H1 (cell line): ENCODE measurements around the gene C2CD4D. TPM values are rescaled to one million over a fixed set of nuclear protein-coding genes. Genes with fewer than 3 reads are reported as not detected.

ENCODE experiments used
- CTCF ChIA-PET: fragments of 300-600 bp; sonication (Branson Sonifier 250); formaldehyde crosslinking; loops from one replicate; lab custom pipeline; 2021; ENCODE audit not compliant: partially characterized antibody; lab: Charles Lee
- POLR2A ChIA-PET: fragments of 300-600 bp; sonication (Branson Sonifier 250); formaldehyde crosslinking; loops from one replicate; lab custom pipeline; 2021; ENCODE audit warnings: inconsistent platforms; ENCODE audit not compliant: partially characterized antibody; lab: Charles Lee
- DNase-seq, 2 experiments: peaks; one replicate each; pipeline versions ENCODE4 v3.0.0 to v3.0.0-alpha.2; 2010 to 2022; ENCODE audit warnings: low spot score in 2 of 2, low read depth in 1 of 2, mixed read lengths in 1 of 2
- FAIRE-seq: peaks from 2 replicates; lab custom pipeline; 2011; peaks lifted over from hg19 to GRCh38; lab: Jason Lieb, UNC
- H2AFZ ChIP-seq: 2 replicates; pipeline ENCODE4 v1.8.1; 2012; ENCODE audit warnings: low read length, inconsistent platforms
- H2AK5ac ChIP-seq: 2 replicates; pipeline ENCODE4 v1.6.1; 2013; ENCODE audit warnings: low read depth, low read length
- H2BK120ac ChIP-seq: replicated peaks from 2 replicates; pipeline ENCODE3; 2013; ENCODE audit warnings: low read depth, low read length, inconsistent platforms
- H2BK12ac ChIP-seq: 2 replicates; pipeline ENCODE4 v1.6.1; 2013; ENCODE audit warnings: low read depth, low read length
- H2BK15ac ChIP-seq: 2 replicates; pipeline ENCODE4 v1.6.1; 2013; ENCODE audit warnings: low read length
- H2BK20ac ChIP-seq: 2 replicates; pipeline ENCODE4 v1.6.1; 2013; ENCODE audit warnings: low read length
- H2BK5ac ChIP-seq: 2 replicates; pipeline ENCODE4 v1.6.1; 2013; ENCODE audit warnings: low read depth, low read length
- H3K14ac ChIP-seq: 2 replicates; pipeline ENCODE4 v1.6.1; 2013; ENCODE audit warnings: inconsistent platforms; ENCODE audit not compliant: insufficient read length
- H3K18ac ChIP-seq: 2 replicates; pipeline ENCODE4 v1.6.1; 2013; ENCODE audit warnings: low read length; ENCODE audit errors: extremely low read depth
- H3K23ac ChIP-seq: 2 replicates; pipeline ENCODE4 v1.6.1; 2013; ENCODE audit warnings: inconsistent platforms; ENCODE audit not compliant: insufficient read length
- H3K23me2 ChIP-seq: 2 replicates; pipeline ENCODE4 v1.6.1; 2013; ENCODE audit warnings: low read depth, low read length
- H3K27ac ChIP-seq: 2 replicates; pipeline ENCODE4 v1.6.1; 2011; ENCODE audit warnings: low read depth, low read length, inconsistent platforms
- H3K27me3 ChIP-seq, 4 experiments: replicated peaks in 1 of 4; 1 replicate in 1 of 4; 2 replicates in 3 of 4; pipeline versions ENCODE4 v1.6.1 to v1.8.1; 2011 to 2013; ENCODE audit warnings: low read length in 3 of 4, mild to moderate bottlenecking in 3 of 4, inconsistent platforms in 2 of 4, mixed read lengths in 2 of 4, moderate library complexity in 1 of 4; ENCODE audit not compliant: control insufficient read depth in 3 of 4, insufficient read depth in 3 of 4; ENCODE audit errors: extremely low read depth in 1 of 4
- H3K36me3 ChIP-seq, 4 experiments: 2 replicates each; pipeline versions ENCODE4 v1.6.1 to v1.8.1; 2011 to 2013; ENCODE audit warnings: mild to moderate bottlenecking in 4 of 4, low read length in 3 of 4, moderate library complexity in 2 of 4, control low read depth in 1 of 4, inconsistent platforms in 1 of 4; ENCODE audit not compliant: insufficient read depth in 4 of 4, control insufficient read depth in 2 of 4
- H3K4ac ChIP-seq: replicated peaks from 2 replicates; pipeline ENCODE3; 2013; ENCODE audit warnings: low read length, low read depth, mixed read lengths, inconsistent platforms; ENCODE audit not compliant: insufficient read length
- H3K4me1 ChIP-seq, 4 experiments: replicated peaks in 1 of 4; 1 replicate in 1 of 4; 2 replicates in 3 of 4; pipeline versions ENCODE4 v1.6.1 to v1.8.1; 2011 to 2013; ENCODE audit warnings: low read length in 3 of 4, inconsistent platforms in 2 of 4, mixed read lengths in 1 of 4; ENCODE audit not compliant: insufficient read depth in 4 of 4, control insufficient read depth in 3 of 4
- H3K4me2 ChIP-seq, 2 experiments: 2 replicates each; pipeline versions ENCODE4 v1.6.1 to v1.8.1; 2011 to 2013; ENCODE audit warnings: low read depth in 2 of 2, low read length in 2 of 2, control low read depth in 1 of 2, inconsistent platforms in 1 of 2, mild to moderate bottlenecking in 1 of 2; ENCODE audit not compliant: insufficient read depth in 1 of 2
- H3K4me3 ChIP-seq, 4 experiments: fragments of 200-600, 300-600 bp in 1 of 4; sonication (generic), shearing (Covaris generic), sonication (Bioruptor Twin) in 1 of 4; 2 replicates each; pipeline versions ENCODE4 v1.5.1 to v1.8.1; 2011 to 2016; ENCODE audit warnings: low read length in 4 of 4, low read depth in 3 of 4, control low read depth in 2 of 4, inconsistent platforms in 2 of 4, mild to moderate bottlenecking in 2 of 4, mixed read lengths in 1 of 4, moderate library complexity in 1 of 4; ENCODE audit not compliant: insufficient read depth in 2 of 4; ENCODE audit errors: extremely low read depth in 1 of 4
- H3K56ac ChIP-seq: replicated peaks from 2 replicates; pipeline ENCODE3; 2013; ENCODE audit warnings: low read depth, mild to moderate bottlenecking, mixed read lengths, low read length, inconsistent platforms; ENCODE audit not compliant: insufficient read length
- H3K79me1 ChIP-seq: 2 replicates; pipeline ENCODE4 v1.6.1; 2013; ENCODE audit warnings: low read depth, low read length, control low read depth
- H3K79me2 ChIP-seq, 2 experiments: 2 replicates each; pipeline versions ENCODE4 v1.6.1 to v1.8.1; 2012 to 2013; ENCODE audit warnings: low read length in 2 of 2, mild to moderate bottlenecking in 2 of 2, inconsistent platforms in 1 of 2; ENCODE audit not compliant: insufficient read depth in 2 of 2, control insufficient read depth in 1 of 2
- H3K9ac ChIP-seq, 4 experiments: replicated peaks in 1 of 4; 1 replicate in 1 of 4; 2 replicates in 3 of 4; pipeline versions ENCODE4 v1.6.1 to v1.8.1; 2011 to 2013; ENCODE audit warnings: low read depth in 3 of 4, low read length in 3 of 4, control low read depth in 2 of 4, mild to moderate bottlenecking in 2 of 4, moderate library complexity in 2 of 4, inconsistent platforms in 1 of 4; ENCODE audit errors: extremely low read depth in 1 of 4
- H3K9me3 ChIP-seq, 2 experiments: 2 replicates each; pipeline versions ENCODE4 v1.6.1 to v1.8.1; 2012 to 2013; ENCODE audit warnings: mild to moderate bottlenecking in 2 of 2, moderate library complexity in 2 of 2, control low read depth in 1 of 2, inconsistent platforms in 1 of 2, low read depth in 1 of 2, low read length in 1 of 2, mixed read lengths in 1 of 2; ENCODE audit not compliant: insufficient read depth in 2 of 2
- H4K20me1 ChIP-seq, 2 experiments: replicated peaks in 1 of 2; 2 replicates each; pipeline versions ENCODE3 to v1.8.1; 2011 to 2013; ENCODE audit warnings: inconsistent platforms in 2 of 2, low read length in 2 of 2, mild to moderate bottlenecking in 1 of 2; ENCODE audit not compliant: insufficient read depth in 2 of 2, control insufficient read depth in 1 of 2
- H4K5ac ChIP-seq: 2 replicates; pipeline ENCODE4 v1.6.1; 2013; ENCODE audit warnings: low read length, low read depth, mixed read lengths, inconsistent platforms; ENCODE audit not compliant: insufficient read length
- H4K8ac ChIP-seq: 2 replicates; pipeline ENCODE4 v1.8.0; 2013; ENCODE audit warnings: mild to moderate bottlenecking, moderate library complexity, low read length, inconsistent platforms; ENCODE audit not compliant: insufficient read depth; ENCODE audit errors: extremely low read depth
- H4K91ac ChIP-seq: replicated peaks from 2 replicates; pipeline ENCODE3; 2013; ENCODE audit warnings: low read length, mixed read lengths, inconsistent platforms; ENCODE audit not compliant: insufficient read length
- NRF1 ChIP-seq: IDR thresholded peaks from 2 replicates; pipeline ENCODE4 v1.6.1; 2011; ENCODE audit warnings: mild to moderate bottlenecking, low read depth, low read length, improper control_type of control experiment
- PHF8 ChIP-seq: fragments of 200-600 bp; sonication (generic); conservative IDR thresholded peaks from 2 replicates; pipeline ENCODE4 v1.7.1; 2012; ENCODE audit warnings: low read depth, mild to moderate bottlenecking, inconsistent platforms, low read length, moderate library complexity
- RAD21 ChIP-seq, 2 experiments: IDR thresholded peaks in 1 of 2; conservative IDR thresholded peaks in 1 of 2; 2 replicates each; pipeline ENCODE4 v1.6.1; 2011; ENCODE audit warnings: low read depth in 2 of 2, low read length in 2 of 2, improper control_type of control experiment in 1 of 2, inconsistent platforms in 1 of 2, mild to moderate bottlenecking in 1 of 2, moderate library complexity in 1 of 2
- RNF2 ChIP-seq: fragments of 200-900, 300-1000 bp; sonication (generic); IDR thresholded peaks from 2 replicates; pipeline ENCODE4 v1.7.1; 2016; ENCODE audit warnings: borderline replicate concordance, low read depth, mild to moderate bottlenecking, antibody characterized with exemption, low read length; ENCODE audit not compliant: poor library complexity, severe bottlenecking; ENCODE audit errors: missing control alignments
- RXRA ChIP-seq: IDR thresholded peaks from 2 replicates; pipeline ENCODE4 v1.6.1; 2011; ENCODE audit warnings: low read depth, mild to moderate bottlenecking, low read length, moderate library complexity; ENCODE audit not compliant: insufficient read depth
- SP2 ChIP-seq: IDR thresholded peaks from 2 replicates; pipeline ENCODE4 v1.6.1; 2012; ENCODE audit warnings: mild to moderate bottlenecking, low read length, inconsistent platforms
- SP4 ChIP-seq: IDR thresholded peaks from 2 replicates; pipeline ENCODE4 v1.6.1; 2012; ENCODE audit warnings: low read length, inconsistent platforms
- WGBS, 2 experiments: shearing (Covaris generic) in 1 of 2; methylation state at CpG; one replicate each; pipeline versions ENCODE4 v1.1.6 to v1.1.7; 2013 to 2015; ENCODE audit warnings: low lambda C conversion rate in 2 of 2, mixed read lengths in 2 of 2, inconsistent platforms in 1 of 2, low coverage in 1 of 2, missing lambda C conversion rate in 1 of 2; ENCODE audit not compliant: insufficient replicate concordance in 2 of 2, insufficient coverage in 1 of 2, insufficient read length in 1 of 2; ENCODE audit errors: extremely low coverage in 1 of 2, missing lambda C conversion rate in 1 of 2; 5-methylcytosine and 5-hydroxymethylcytosine counted together
- polyA plus RNA-seq, 7 experiments: library from polyadenylated mRNA; depleted of rRNA in 3 of 7; stranded (reverse) in 5 of 7; unstranded in 2 of 7; fragments of >200 nt in 5 of 7; fragments of 200-250 nt in 2 of 7; gene quantifications; 1 replicate in 5 of 7; 2 replicates in 1 of 7; 4 replicates in 1 of 7; pipeline versions ENCODE4 v1.2.1 to v1.2.3, GENCODE V29; 2011 to 2013; ENCODE audit warnings: missing spikeins in 2 of 7, mixed read lengths in 2 of 7
- total RNA-seq: library from RNA; stranded (reverse); fragmentation: NEBNext Ultra II Directional; extraction: Animal tissue kit (Norgen Biotek cat#: 25700); gene quantifications from 2 replicates; pipeline ENCODE4 v1.2.1, GENCODE V29; 2021

Gene C2CD4D
- total and polyA plus RNA-seq, 2 of the 8 experiments (the other 6 are each of a cell fraction or from before 2014, with no cell fraction given), result 0.41 to 0.71 TPM

DNA sequence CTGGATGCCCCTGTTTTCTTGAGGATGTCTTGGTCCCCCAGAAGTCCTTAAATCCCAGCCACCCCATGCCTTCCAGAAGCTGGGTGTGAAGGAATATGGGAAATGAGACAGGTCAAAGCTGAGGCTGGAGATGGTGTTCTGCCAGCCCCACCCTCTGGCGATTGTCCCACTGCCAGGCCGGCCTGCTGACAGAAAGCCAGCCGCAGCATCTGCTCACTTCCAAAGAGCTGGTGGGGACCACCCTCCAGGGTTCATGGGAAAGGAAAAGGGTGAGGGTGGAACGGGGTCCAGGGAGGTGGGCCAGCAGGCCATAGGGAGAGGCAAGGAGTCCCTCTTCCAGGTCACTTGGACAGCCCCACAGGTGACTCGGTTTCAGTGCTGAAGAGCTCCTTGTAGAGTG is 32.5 kb downstream of the C2CD4D start:
- Histone ChIP-seq H2AFZ (no peak overlapping the region), H4K8ac (no peak overlapping the region), H2AK5ac (no peak overlapping the region), H2BK20ac (no peak overlapping the region), H3K23me2 (no peaks in the 10 kb centered on the region), H4K91ac (no peak overlapping the region), H4K5ac (no peak overlapping the region), H4K20me1 (no peaks in the 10 kb centered on the region), H3K4ac (no peak overlapping the region), H3K9ac (no peak overlapping the region), H3K14ac (no peak overlapping the region), H2BK12ac (no peak overlapping the region), H3K27ac (no peak overlapping the region), H3K4me1 (peaks cover 1 to 5% (median 4%) of the 10 kb centered on the region in 4 experiments; a peak in 2 of 7 replicates), H3K79me2 (no peaks in the 10 kb centered on the region), H3K27me3 (peaks cover 0 to 3% (median 0%) of the 10 kb centered on the region in 4 experiments; a peak in 1 of 7 replicates), H2BK5ac (no peak overlapping the region), H3K9me3 (no peaks in the 10 kb centered on the region), H3K4me2 (no peak overlapping the region), H3K79me1 (no peaks in the 10 kb centered on the region), H2BK120ac (no peak overlapping the region), H2BK15ac (no peak overlapping the region), H3K23ac (no peak overlapping the region), H3K36me3 (no peaks in the 10 kb centered on the region), H3K56ac (no peak overlapping the region), H3K4me3 (no peak overlapping the region), H3K18ac (no peak overlapping the region)
- TF ChIP-seq RNF2 (no peak), SP4 (no peak), PHF8 (no peak), RAD21 (IDR thresholded peaks at IDR 0.05 in 1 of 2, conservative IDR thresholded peaks at IDR 0.05 in 1 of 2; ENCODE audit: low read depth in 2 of 2, low read length in 2 of 2) (no peak), NRF1 (no peak), RXRA (no peak), SP2 (no peak)
- POLR2A ChIA-PET, result interaction anchor here (1.1 to 1.8 kb wide), 3 partner anchors 10 to 32 kb away, joined by 3 to 6 read pairs (median 4); partner anchors contain the start of gene C2CD4D
- 84% methylated on average over 4 of the region's 5 CpGs; no CpG with 5 or more reads in 1 of the 2 experiments for WGBS, 2 experiments
- FAIRE-seq, result no peak
- DNase-seq, result no peak
- CTCF ChIA-PET, result interaction anchor here (0.6 to 2.6 kb wide), 6 partner anchors 10 to 748 kb away, joined by 3 to 6 read pairs (median 5); partner anchors contain the start of gene TDRKH
